HepG2 (cell line): ENCODE measurements around the gene NWD2. TPM values are rescaled to one million over a fixed set of nuclear protein-coding genes. Genes with fewer than 3 reads are reported as not detected.

Source experiments
- ATAC-seq: fragments of 200-7000 bp; cut with Tn5 transposase; 3 replicates; pipeline ENCODE4 v1.9.1; 2020; ENCODE audit warnings: mild to moderate bottlenecking, moderate library complexity
- BruUV-seq: library from RNA; stranded (reverse); fragments of 400-500 nt; replicated peaks from 2 replicates; lab custom pipeline; 2021; lab: Mats Ljungman, UMichigan
- CTCF ChIA-PET: fragments of 300-600 bp; formaldehyde crosslinking; extraction: SDS; loops from one replicate; lab custom pipeline; 2021; ENCODE audit warnings: low total read pairs, inconsistent platforms, low intra/inter-chr PET ratio; lab: Yijun Ruan, JAX
- POLR2A ChIA-PET: fragments of 350-600 bp; sonication (Branson Sonifier 250); formaldehyde crosslinking; loops from one replicate; lab custom pipeline; 2020; ENCODE audit warnings: antibody characterized with exemption, inconsistent platforms; lab: Yijun Ruan, JAX
- DNase-seq: peaks from one replicate; pipeline ENCODE4 v3.0.0-alpha.2; 2015; ENCODE audit warnings: low spot score
- FAIRE-seq: peaks from 3 replicates; lab custom pipeline; 2011; peaks lifted over from hg19 to GRCh38; lab: Jason Lieb, UNC
- H2AFZ ChIP-seq: one replicate; pipeline ENCODE4 v1.6.1; 2011; ENCODE audit warnings: low read length, inconsistent platforms
- H3K27ac ChIP-seq: fragments of 300-600 bp; 3 replicates; pipeline ENCODE4 v1.8.0; 2011; ENCODE audit warnings: mixed run types, mild to moderate bottlenecking, mixed read lengths, low read length, inconsistent platforms; ENCODE audit not compliant: insufficient read depth; ENCODE audit errors: extremely low read length
- H3K27me3 ChIP-seq, 2 experiments: fragments of 200-600 bp in 1 of 2; 2 replicates in 1 of 2; 3 replicates in 1 of 2; pipeline versions ENCODE4 v1.6.0 to v1.8.0; 2011; ENCODE audit warnings: low read length in 2 of 2, mild to moderate bottlenecking in 2 of 2, moderate library complexity in 2 of 2, inconsistent platforms in 1 of 2; ENCODE audit not compliant: insufficient read depth in 2 of 2, control insufficient read depth in 1 of 2
- H3K36me3 ChIP-seq, 2 experiments: fragments of 200-600 bp in 1 of 2; replicated peaks in 1 of 2; 2 replicates in 1 of 2; 3 replicates in 1 of 2; pipeline versions ENCODE4 v1.5.1 to v1.8.0; 2011; ENCODE audit warnings: low read length in 2 of 2, inconsistent platforms in 1 of 2; ENCODE audit not compliant: insufficient read depth in 2 of 2, control insufficient read depth in 1 of 2
- H3K4me1 ChIP-seq: 2 replicates; pipeline ENCODE4 v1.5.1; 2012; ENCODE audit warnings: low read length, inconsistent platforms; ENCODE audit not compliant: insufficient read depth
- H3K4me2 ChIP-seq: 2 replicates; pipeline ENCODE4 v1.6.0; 2011; ENCODE audit warnings: low read depth, low read length, inconsistent platforms
- H3K4me3 ChIP-seq, 3 experiments: fragments of 200-600 bp in 1 of 3; sonication (generic), shearing (Covaris generic) in 1 of 3; replicated peaks in 1 of 3; 2 replicates each; pipeline ENCODE4 v1.5.1; 2011 to 2016; ENCODE audit warnings: low read length in 3 of 3, inconsistent platforms in 2 of 3, low read depth in 2 of 3, mild to moderate bottlenecking in 2 of 3, control low read depth in 1 of 3, mixed read lengths in 1 of 3; ENCODE audit not compliant: insufficient read depth in 1 of 3
- H3K79me2 ChIP-seq: one replicate; pipeline ENCODE4 v1.6.1; 2011; ENCODE audit warnings: low read length, inconsistent platforms; ENCODE audit not compliant: insufficient read depth
- H3K9ac ChIP-seq: 2 replicates; pipeline ENCODE4 v1.6.0; 2011; ENCODE audit warnings: mild to moderate bottlenecking, low read depth, low read length, inconsistent platforms; ENCODE audit not compliant: insufficient read depth
- H3K9me3 ChIP-seq: 2 replicates; pipeline ENCODE4 v1.5.1; 2012; ENCODE audit warnings: mild to moderate bottlenecking, low read length
- H4K20me1 ChIP-seq: 2 replicates; pipeline ENCODE4 v1.6.0; 2011; ENCODE audit warnings: inconsistent platforms, mild to moderate bottlenecking, low read length, moderate library complexity; ENCODE audit not compliant: insufficient read depth
- CREB3 ChIP-seq: sonication (generic); formaldehyde crosslinking; IDR thresholded peaks from 2 replicates; pipeline ENCODE4 v1.5.0; 2020; ENCODE audit warnings: missing genetic modification reagents
- FOXA1 ChIP-seq, 2 experiments: fragments of 450-650 bp in 1 of 2; sonication (generic) in 1 of 2; formaldehyde crosslinking in 1 of 2; IDR thresholded peaks; 2 replicates each; pipeline versions ENCODE4 v1.4.0 to v1.6.1; 2016 to 2020; ENCODE audit warnings: missing genetic modification reagents in 1 of 2
- JARID2 ChIP-seq: sonication (generic); formaldehyde crosslinking; IDR thresholded peaks from 2 replicates; pipeline ENCODE4 v1.8.1; 2023; ENCODE audit warnings: missing genetic modification reagents, inconsistent platforms; ENCODE audit not compliant: insufficient replicate concordance
- LCORL ChIP-seq, 2 experiments: fragments of 450-650 bp in 1 of 2; sonication (generic) in 1 of 2; formaldehyde crosslinking in 1 of 2; IDR thresholded peaks; 2 replicates each; pipeline versions ENCODE4 v1.5.0 to v1.6.1; 2017 to 2020; ENCODE audit warnings: antibody characterized with exemption in 1 of 2, missing genetic modification reagents in 1 of 2
- MNT ChIP-seq: fragments of 450-650 bp; IDR thresholded peaks from 2 replicates; pipeline ENCODE4 v1.6.1; 2016
- NPAS2 ChIP-seq: sonication (generic); formaldehyde crosslinking; IDR thresholded peaks from 2 replicates; pipeline ENCODE4 v1.8.0; 2022; ENCODE audit warnings: mild to moderate bottlenecking, missing genetic modification reagents, borderline replicate concordance
- POLR2AphosphoS2 ChIP-seq: IDR thresholded peaks from 2 replicates; pipeline ENCODE4 v1.6.1; 2011; ENCODE audit warnings: low read depth, low read length, improper control_type of control experiment
- REPIN1 ChIP-seq: sonication (generic); formaldehyde crosslinking; IDR thresholded peaks from 2 replicates; pipeline ENCODE4 v1.8.0; 2022; ENCODE audit warnings: missing genetic modification reagents, low read depth, mild to moderate bottlenecking, borderline replicate concordance
- SETDB1 ChIP-seq: sonication (generic); formaldehyde crosslinking; IDR thresholded peaks from 2 replicates; pipeline ENCODE4 v1.5.1; 2020; ENCODE audit warnings: missing genetic modification reagents, mild to moderate bottlenecking, borderline replicate concordance
- SKIL ChIP-seq: sonication (generic); formaldehyde crosslinking; IDR thresholded peaks from 2 replicates; pipeline ENCODE4 v1.8.0; 2022; ENCODE audit warnings: missing genetic modification reagents, mild to moderate bottlenecking, moderate library complexity, borderline replicate concordance
- ZNF160 ChIP-seq: sonication (generic); formaldehyde crosslinking; IDR thresholded peaks from 2 replicates; pipeline ENCODE4 v1.8.0; 2022; ENCODE audit warnings: mild to moderate bottlenecking, inconsistent platforms, missing genetic modification reagents
- ZNF225 ChIP-seq: sonication (generic); formaldehyde crosslinking; IDR thresholded peaks from 2 replicates; pipeline ENCODE4 v1.4.0; 2020; ENCODE audit warnings: mild to moderate bottlenecking, missing genetic modification reagents
- ZNF280B ChIP-seq: sonication (generic); formaldehyde crosslinking; IDR thresholded peaks from 2 replicates; pipeline ENCODE4 v1.5.0; 2020; ENCODE audit warnings: missing genetic modification reagents, mild to moderate bottlenecking, borderline replicate concordance
- WGBS: methylation state at CpG from one replicate; pipeline ENCODE4 v1.1.6; 2017; ENCODE audit warnings: low lambda C conversion rate; 5-methylcytosine and 5-hydroxymethylcytosine counted together
- in situ Hi-C: cut with HindIII; loops from 2 replicates; pipeline ENCODE4 v1.10.0; 2017; ENCODE audit warnings: low pct_unique_long_range_greater_than_20kb; ENCODE audit not compliant: extremely low pct_ligation_motif_present
- intact Hi-C: fragments of 100-400 bp; cut with micrococcal nuclease; formaldehyde crosslinking; loops from one replicate; pipeline ENCODE4 v1.10.0; 2022; ENCODE audit not compliant: unreplicated experiment
- polyA plus RNA-seq, 8 experiments: library from polyadenylated mRNA; depleted of rRNA in 3 of 8; stranded (reverse) in 7 of 8; unstranded in 1 of 8; fragments of >200 nt; fragmentation: Illumina TruSeq in 4 of 8; extraction: Trizol in 4 of 8; gene quantifications; 2 replicates each; pipeline versions ENCODE4 v1.2.1 to v1.2.3, GENCODE V29; 2011 to 2016; ENCODE audit warnings: low read depth in 4 of 8, missing spikeins in 1 of 8, mixed read lengths in 1 of 8; ENCODE audit not compliant: insufficient read depth in 1 of 8
- total RNA-seq, 5 experiments: library from RNA; depleted of rRNA; stranded (reverse); fragments of >200 nt; fragmentation: Illumina TruSeq; extraction: Trizol; gene quantifications; 2 replicates each; pipeline ENCODE4 v1.2.3, GENCODE V29; 2016; ENCODE audit warnings: low read depth in 1 of 5

The NWD2 gene
- total and polyA plus RNA-seq, 2 of the 13 experiments (the other 11 are each of a cell fraction or from before 2014, with no cell fraction given): not detected

DNA sequence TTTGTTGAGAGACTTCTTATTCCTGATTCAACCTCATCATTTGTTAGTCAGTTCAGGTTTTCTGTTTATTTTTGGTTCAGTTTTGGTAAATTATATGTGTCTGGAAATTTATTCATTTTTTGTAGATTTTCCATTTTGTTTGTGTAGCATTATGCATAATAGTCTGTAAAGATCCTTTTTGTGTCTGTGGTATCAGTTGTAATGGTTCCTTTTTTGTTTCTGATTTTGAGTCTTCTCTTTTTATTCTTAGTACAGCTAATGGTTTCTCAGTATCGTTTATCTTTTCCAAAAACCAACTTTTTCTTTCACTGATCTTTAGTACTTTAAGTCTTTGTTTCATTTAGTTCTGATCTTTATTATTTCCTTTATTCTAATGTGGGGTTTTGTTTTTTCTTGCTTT lies 61.4 kb downstream of the NWD2 start (continued):
- TF ChIP-seq CREB3: no peak

GRCh38 chr4:37317104-37317643 lies 72.6 kb downstream of the NWD2 start:
- Histone ChIP-seq H3K27ac (no peak overlapping the region), H3K4me3 (no peak overlapping the region), H3K27me3 (no peaks in the 10 kb centered on the region)
- BruUV-seq: no TSS peak
- TF ChIP-seq SETDB1 (CRISPR knock-in tag) (no peak), ZNF280B (no peak), JARID2 (CRISPR knock-in tag) (no peak), SKIL (no peak), REPIN1 (CRISPR knock-in tag) (no peak), FOXA1 (IDR thresholded peaks at IDR 0.05) (no peak), FOXA1 (CRISPR knock-in tag; IDR thresholded peaks at IDR 0.05) (no peak), LCORL (IDR thresholded peaks at IDR 0.05) (no peak), LCORL (CRISPR knock-in tag; IDR thresholded peaks at IDR 0.05) (no peak), ZNF160 (CRISPR knock-in tag) (no peak), NPAS2 (CRISPR knock-in tag) (no peak), ZNF225 (CRISPR knock-in tag) (no peak), MNT (no peak), POLR2AphosphoS2 (no peak)
- TF ChIP-seq, all 625 proteins: peak for 0
- Histone ChIP-seq H2AFZ (no peak overlapping the region), H3K9ac (no peak overlapping the region), H3K4me2 (no peak overlapping the region), H3K9me3 (no peaks in the 10 kb centered on the region), H3K4me1 (peaks cover 18% of the 10 kb centered on the region), H3K36me3 (no peaks in the 10 kb centered on the region), H3K79me2 (no peaks in the 10 kb centered on the region), H4K20me1 (no peaks in the 10 kb centered on the region)
- 21% methylated on average over 3 of the region's 3 CpGs for WGBS
- intact Hi-C loops (no loop called here), in situ Hi-C loops (no loop called here)
- DNase-seq (no peak), FAIRE-seq (no peak), ATAC-seq (no peak)
- POLR2A ChIA-PET: no interaction called here
- CTCF ChIA-PET: no interaction called here
